Activated CD8-positive, alpha-beta T cell treated with anti-CD3 and anti-CD28 coated beads for 36 hours (primary cell): ENCODE measurements around the gene CST1. TPM values are rescaled to one million over a fixed set of nuclear protein-coding genes. Genes with fewer than 3 reads are reported as not detected.
"Not testable (repeated sequence)": the region's sequence is repeated elsewhere in the genome, so short reads cannot be mapped to it uniquely, and the experiment has no call there.

Experiments used
- ATAC-seq: fragments of 200-7000 bp; cut with Tn5 transposase; one replicate; pipeline ENCODE4 v1.10.0; 2021; ENCODE audit warnings: mild to moderate bottlenecking, moderate library complexity
- CTCF ChIA-PET: fragments of 350-600 bp; sonication (Branson Sonifier 250); formaldehyde crosslinking; loops from one replicate; lab custom pipeline; 2021; ENCODE audit warnings: antibody characterized with exemption; lab: Charles Lee
- POLR2A ChIA-PET: fragments of 350-600 bp; sonication (Branson Sonifier 250); formaldehyde crosslinking; loops from one replicate; lab custom pipeline; 2021; ENCODE audit warnings: antibody characterized with exemption; lab: Charles Lee
- DNase-seq: peaks from one replicate; pipeline ENCODE4 v3.0.0-alpha.2; 2020
- H3K27ac Mint-ChIP-seq: one replicate; pipeline ENCODE4 v1.8.0; 2021; ENCODE audit warnings: mild to moderate bottlenecking, mixed read lengths
- H3K27me3 Mint-ChIP-seq: one replicate; pipeline ENCODE4 v1.8.0; 2021; ENCODE audit warnings: mixed read lengths
- H3K36me3 Mint-ChIP-seq: one replicate; pipeline ENCODE4 v1.8.0; 2021; ENCODE audit warnings: low read depth, mixed read lengths
- H3K4me1 Mint-ChIP-seq: one replicate; pipeline ENCODE4 v1.8.0; 2021; ENCODE audit warnings: low read depth, mixed read lengths
- H3K4me3 Mint-ChIP-seq: one replicate; pipeline ENCODE4 v1.8.0; 2021; ENCODE audit warnings: mild to moderate bottlenecking, moderate library complexity, mixed read lengths
- H3K9me3 Mint-ChIP-seq: one replicate; pipeline ENCODE4 v1.8.0; 2021; ENCODE audit warnings: mixed read lengths
- CTCF ChIP-seq: fragments of 200-600 bp; IDR thresholded peaks from one replicate; pipeline ENCODE4 v1.8.0; 2022; ENCODE audit warnings: antibody characterized with exemption, mild to moderate bottlenecking
- intact Hi-C: fragments of 100-400 bp; cut with micrococcal nuclease; formaldehyde crosslinking; loops from one replicate; pipeline ENCODE4 v1.10.0; 2022
- total RNA-seq, 2 experiments: library from RNA; stranded (reverse); gene quantifications; one replicate each; pipeline ENCODE4 v1.2.3, GENCODE V29; 2021

CST1 gene
- total RNA-seq, 2 experiments from 2014 or later = not detected

GRCh38 chr20:23734440-23734839, 16.3 kb downstream of the CST1 start:
- H3K9me3 Mint-ChIP-seq, H3K27ac Mint-ChIP-seq, H3K36me3 Mint-ChIP-seq, intact Hi-C loops, DNase-seq, ATAC-seq, H3K4me3 Mint-ChIP-seq, POLR2A ChIA-PET, H3K4me1 Mint-ChIP-seq, CTCF ChIA-PET: not testable (repeated sequence)
- peaks cover 15% of the 10 kb centered on the region for H3K27me3 Mint-ChIP-seq

GRCh38 chr20:23727016-23727415, 23.7 kb downstream of the CST1 start:
- no peak for TF ChIP-seq CTCF
- Mint-ChIP-seq H3K27me3 (peaks cover 5% of the 10 kb centered on the region), H3K9me3 (no peaks in the 10 kb centered on the region), H3K27ac (no peak overlapping the region), H3K4me3 (no peak overlapping the region), H3K4me1 (no peaks in the 10 kb centered on the region), H3K36me3 (no peaks in the 10 kb centered on the region)
- ChIA-PET POLR2A (no interaction called here), CTCF (no interaction called here)
- ATAC-seq (no peak), DNase-seq (no peak)
- intact Hi-C loops = no loop called here

- POLR2A ChIA-PET = no interaction called here
- no peak for DNase-seq
- Mint-ChIP-seq H3K27me3 (peaks cover 9% of the 10 kb centered on the region), H3K4me1 (no peaks in the 10 kb centered on the region), H3K27ac (no peak overlapping the region), H3K36me3 (no peaks in the 10 kb centered on the region), H3K9me3 (no peaks in the 10 kb centered on the region), H3K4me3 (no peak overlapping the region)
- ATAC-seq = no peak
- TF ChIP-seq CTCF = no peak
- intact Hi-C loops = no loop called here
- CTCF ChIA-PET = no interaction called here
Measured at GRCh38 chr20:23725102-23725501, 25.6 kb downstream of the CST1 start.

- not testable (repeated sequence) for H3K27ac Mint-ChIP-seq, H3K36me3 Mint-ChIP-seq
- peak; percentile 62 for ATAC-seq
Measured at GRCh38 chr20:23723659-23724307, 27.0 kb downstream of the CST1 start.

GRCh38 chr20:23722851-23723250, 27.9 kb downstream of the CST1 start:
- H3K9me3 Mint-ChIP-seq, intact Hi-C loops, H3K27ac Mint-ChIP-seq, H3K4me3 Mint-ChIP-seq, ATAC-seq, POLR2A ChIA-PET, H3K36me3 Mint-ChIP-seq, CTCF ChIA-PET, DNase-seq, H3K4me1 Mint-ChIP-seq: not testable (repeated sequence)
- peaks cover 11% of the 10 kb centered on the region for H3K27me3 Mint-ChIP-seq

More at GRCh38 chr20:23723659-23724307, 27.0 kb downstream of the CST1 start:
- H3K27me3 Mint-ChIP-seq, H3K9me3 Mint-ChIP-seq, POLR2A ChIA-PET, CTCF ChIA-PET, H3K4me3 Mint-ChIP-seq, intact Hi-C loops, H3K4me1 Mint-ChIP-seq: not testable (repeated sequence)
- peak; percentile 23 for TF ChIP-seq CTCF
- peak; percentile 54 for DNase-seq

- Mint-ChIP-seq H3K9me3 (no peaks in the 10 kb centered on the region), H3K4me3 (no peak overlapping the region), H3K4me1 (no peaks in the 10 kb centered on the region), H3K27me3 (peaks cover 12% of the 10 kb centered on the region), H3K36me3 (no peaks in the 10 kb centered on the region), H3K27ac (no peak overlapping the region)
- no peak for DNase-seq
- TF ChIP-seq CTCF = no peak
- no peak for ATAC-seq
- CTCF ChIA-PET = no interaction called here
- intact Hi-C loops = no loop called here
- POLR2A ChIA-PET = no interaction called here
Measured at GRCh38 chr20:23721962-23722361, 28.8 kb downstream of the CST1 start.

- DNase-seq, H3K36me3 Mint-ChIP-seq, H3K27ac Mint-ChIP-seq, CTCF ChIA-PET, H3K4me1 Mint-ChIP-seq, intact Hi-C loops, H3K4me3 Mint-ChIP-seq, ATAC-seq, H3K9me3 Mint-ChIP-seq, POLR2A ChIA-PET: not testable (repeated sequence)
- peaks cover 12% of the 10 kb centered on the region for H3K27me3 Mint-ChIP-seq
Measured at GRCh38 chr20:23719351-23719750, 31.4 kb downstream of the CST1 start.

- intact Hi-C loops, DNase-seq, ATAC-seq, H3K9me3 Mint-ChIP-seq, H3K4me3 Mint-ChIP-seq, CTCF ChIA-PET, H3K27ac Mint-ChIP-seq, H3K4me1 Mint-ChIP-seq, H3K27me3 Mint-ChIP-seq, POLR2A ChIA-PET, H3K36me3 Mint-ChIP-seq: not testable (repeated sequence)
Measured at GRCh38 chr20:23711778-23712177, 39.0 kb downstream of the CST1 start.
